GM10266 (cell line): Measurements from ENCODE around the gene PLCZ1.
"Not testable (repeated sequence)": the region's sequence is repeated elsewhere in the genome, so short reads cannot be mapped to it uniquely, and the experiment has no call there.

Experiments
- DNase-seq: peaks from one replicate; pipeline ENCODE4 v3.0.0; 2012; ENCODE audit errors: extremely low spot score
- TF ChIP-seq, protein P1 (sequence below): IDR thresholded peaks from 2 replicates; pipeline ENCODE4 v1.5.1; 2012; ENCODE audit warnings: mild to moderate bottlenecking, low read depth; ENCODE audit not compliant: control insufficient read depth, insufficient read depth; ENCODE audit errors: missing control alignments

The PLCZ1 gene

DNA sequence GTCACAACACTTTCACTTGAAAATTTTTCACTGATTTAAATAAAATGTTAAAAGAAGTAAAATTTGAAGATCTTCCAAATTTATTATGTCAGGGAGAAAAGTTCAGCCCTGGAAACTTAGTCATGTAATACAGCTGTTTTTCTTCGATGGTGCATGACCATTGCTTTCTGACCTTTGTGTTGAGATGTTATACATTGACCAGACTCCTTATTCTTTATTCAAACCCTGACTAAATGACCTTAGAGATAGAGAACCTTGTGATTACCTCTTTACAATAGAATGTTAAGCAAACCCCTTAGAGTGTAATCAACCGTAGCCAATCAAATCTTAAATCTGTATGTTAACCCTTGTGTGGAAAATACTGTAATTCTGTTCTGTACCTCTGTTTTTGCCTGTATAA, 34.5 kb downstream of the PLCZ1 start:
- DNase-seq: no peak
- TF ChIP-seq, protein P1, sequence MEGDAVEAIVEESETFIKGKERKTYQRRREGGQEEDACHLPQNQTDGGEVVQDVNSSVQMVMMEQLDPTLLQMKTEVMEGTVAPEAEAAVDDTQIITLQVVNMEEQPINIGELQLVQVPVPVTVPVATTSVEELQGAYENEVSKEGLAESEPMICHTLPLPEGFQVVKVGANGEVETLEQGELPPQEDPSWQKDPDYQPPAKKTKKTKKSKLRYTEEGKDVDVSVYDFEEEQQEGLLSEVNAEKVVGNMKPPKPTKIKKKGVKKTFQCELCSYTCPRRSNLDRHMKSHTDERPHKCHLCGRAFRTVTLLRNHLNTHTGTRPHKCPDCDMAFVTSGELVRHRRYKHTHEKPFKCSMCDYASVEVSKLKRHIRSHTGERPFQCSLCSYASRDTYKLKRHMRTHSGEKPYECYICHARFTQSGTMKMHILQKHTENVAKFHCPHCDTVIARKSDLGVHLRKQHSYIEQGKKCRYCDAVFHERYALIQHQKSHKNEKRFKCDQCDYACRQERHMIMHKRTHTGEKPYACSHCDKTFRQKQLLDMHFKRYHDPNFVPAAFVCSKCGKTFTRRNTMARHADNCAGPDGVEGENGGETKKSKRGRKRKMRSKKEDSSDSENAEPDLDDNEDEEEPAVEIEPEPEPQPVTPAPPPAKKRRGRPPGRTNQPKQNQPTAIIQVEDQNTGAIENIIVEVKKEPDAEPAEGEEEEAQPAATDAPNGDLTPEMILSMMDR: no peak

DNA sequence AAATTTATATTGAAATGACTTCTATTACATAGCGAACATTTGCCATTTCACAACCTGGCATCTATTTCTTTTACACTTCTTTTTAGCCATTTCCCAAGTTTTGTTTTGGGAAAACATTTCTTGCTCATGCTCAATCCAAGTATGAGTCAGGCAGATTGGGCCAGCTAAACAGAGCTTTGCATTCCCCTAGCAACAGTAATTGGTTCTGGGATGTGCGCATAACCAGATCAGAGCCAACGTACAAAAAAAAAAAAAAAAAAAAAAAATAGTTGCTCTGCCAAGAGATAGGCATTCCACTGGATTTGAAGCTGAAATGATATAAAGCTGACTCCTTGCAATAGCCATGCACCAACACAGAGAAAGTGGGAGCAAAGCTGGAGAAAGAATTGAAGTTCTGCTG, 37.5 kb downstream of the PLCZ1 start:
- TF ChIP-seq, protein P1: no peak

DNA sequence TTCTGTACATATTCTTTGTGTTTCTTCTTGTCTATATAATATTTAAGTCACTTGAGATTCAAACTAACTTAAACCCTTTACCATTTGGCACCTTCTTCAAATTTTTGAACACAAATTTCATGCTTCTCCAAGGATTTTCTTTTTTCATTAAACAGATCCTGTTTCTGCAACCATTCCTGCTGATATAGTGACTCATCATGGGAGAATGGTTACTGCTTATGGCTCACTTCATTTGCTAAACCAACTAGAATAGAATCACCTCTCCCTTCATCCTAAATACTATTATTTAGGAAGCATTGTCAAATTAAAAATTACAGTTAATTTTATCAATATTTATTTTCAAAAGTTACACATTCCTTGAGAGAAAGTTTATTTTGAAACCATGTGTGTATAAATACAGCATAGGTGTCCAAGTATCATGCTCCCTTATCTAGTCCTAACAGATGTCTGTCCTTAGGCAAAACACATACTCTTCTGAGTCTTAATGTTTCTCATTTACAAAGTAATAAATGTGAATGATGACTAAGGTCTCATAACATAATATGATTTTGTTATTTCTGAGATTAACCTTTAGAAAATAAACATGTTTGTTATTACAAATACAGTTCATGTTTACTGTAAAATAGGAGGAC, 40.7 kb downstream of the PLCZ1 start:
- TF ChIP-seq, protein P1: no peak
- DNase-seq: no peak

More for the DNA sequence above, 37.5 kb downstream of the PLCZ1 start:
- DNase-seq: no peak

DNA sequence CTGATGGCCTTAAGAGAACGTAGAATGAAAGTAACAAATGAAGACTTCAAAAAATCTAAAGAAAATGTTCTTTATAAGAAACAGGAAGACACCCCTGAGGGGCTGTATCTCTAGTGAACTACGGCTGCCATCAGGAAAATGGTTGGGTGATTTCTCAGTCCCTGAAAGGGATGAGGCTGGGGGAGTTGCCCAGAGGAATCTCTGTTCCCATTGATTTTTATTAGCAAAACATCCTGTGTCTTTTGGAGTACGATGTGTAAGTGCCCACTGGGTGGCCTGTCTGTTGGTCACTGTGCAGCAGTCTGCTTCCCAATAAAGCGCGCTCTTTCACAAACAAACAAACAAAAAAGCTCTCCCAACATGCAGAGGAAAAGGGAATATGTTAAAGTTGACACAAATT, 43.8 kb downstream of the PLCZ1 start:
- DNase-seq: not testable (repeated sequence)

DNA sequence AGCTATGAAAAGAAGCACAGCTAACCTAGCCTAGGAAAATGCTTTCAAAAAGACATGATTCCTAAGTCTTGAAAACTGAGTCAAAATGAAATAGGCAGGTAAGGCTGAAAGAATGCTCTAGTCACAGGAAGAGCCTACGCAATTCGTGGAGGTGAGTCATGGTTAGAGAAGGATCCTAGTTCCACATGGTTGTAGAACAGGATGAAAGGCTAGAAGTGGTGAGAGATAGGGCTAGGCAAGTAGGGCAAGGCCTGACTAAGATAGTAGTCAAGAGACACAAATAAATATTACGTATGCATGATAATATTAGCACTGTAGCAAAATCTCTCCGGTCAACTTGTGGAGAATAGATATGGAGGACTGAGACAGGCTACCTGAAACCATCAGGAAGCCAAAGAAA, 47.2 kb downstream of the PLCZ1 start:
- TF ChIP-seq, protein P1: no peak
- DNase-seq: no peak

DNA sequence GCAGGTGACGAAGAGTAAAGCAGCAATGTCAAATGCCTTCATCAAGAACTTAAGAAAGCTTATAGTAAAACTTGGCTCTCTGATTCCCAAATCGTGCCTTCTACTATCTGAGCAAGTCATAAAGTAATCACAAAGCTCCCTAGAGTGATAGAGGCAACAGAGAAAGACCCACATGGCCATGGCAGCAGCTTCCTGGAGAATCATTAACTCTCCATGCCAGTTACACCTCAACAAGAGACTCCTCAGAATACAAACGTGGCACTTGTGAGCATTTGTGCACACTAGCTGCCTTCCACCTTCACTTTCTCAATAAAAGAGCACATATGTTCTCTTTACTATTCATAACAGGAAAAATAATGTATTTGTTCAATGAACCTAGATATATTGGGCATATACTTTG, 48.0 kb downstream of the PLCZ1 start:
- no peak for DNase-seq
- TF ChIP-seq, protein P1: no peak

DNA sequence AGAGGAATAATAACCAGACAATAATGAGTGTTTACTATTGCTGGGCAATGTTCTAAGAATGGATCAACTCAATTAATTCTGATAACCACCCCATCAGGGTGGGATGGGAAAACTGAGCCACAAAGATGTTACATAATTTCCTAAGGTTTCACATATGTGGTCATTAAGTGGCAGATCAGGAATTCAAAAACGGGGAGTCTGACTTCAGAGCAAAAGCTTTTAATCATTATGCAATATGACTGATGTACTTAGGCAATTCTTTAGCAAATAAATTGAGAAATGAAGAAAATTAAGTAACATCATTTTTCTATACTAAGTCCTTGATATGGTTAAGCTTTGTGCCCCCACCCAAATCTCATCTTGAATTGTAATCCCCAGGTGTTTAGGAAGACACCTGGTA, 53.4 kb downstream of the PLCZ1 start:
- TF ChIP-seq, protein P1: no peak
- DNase-seq: no peak

DNA sequence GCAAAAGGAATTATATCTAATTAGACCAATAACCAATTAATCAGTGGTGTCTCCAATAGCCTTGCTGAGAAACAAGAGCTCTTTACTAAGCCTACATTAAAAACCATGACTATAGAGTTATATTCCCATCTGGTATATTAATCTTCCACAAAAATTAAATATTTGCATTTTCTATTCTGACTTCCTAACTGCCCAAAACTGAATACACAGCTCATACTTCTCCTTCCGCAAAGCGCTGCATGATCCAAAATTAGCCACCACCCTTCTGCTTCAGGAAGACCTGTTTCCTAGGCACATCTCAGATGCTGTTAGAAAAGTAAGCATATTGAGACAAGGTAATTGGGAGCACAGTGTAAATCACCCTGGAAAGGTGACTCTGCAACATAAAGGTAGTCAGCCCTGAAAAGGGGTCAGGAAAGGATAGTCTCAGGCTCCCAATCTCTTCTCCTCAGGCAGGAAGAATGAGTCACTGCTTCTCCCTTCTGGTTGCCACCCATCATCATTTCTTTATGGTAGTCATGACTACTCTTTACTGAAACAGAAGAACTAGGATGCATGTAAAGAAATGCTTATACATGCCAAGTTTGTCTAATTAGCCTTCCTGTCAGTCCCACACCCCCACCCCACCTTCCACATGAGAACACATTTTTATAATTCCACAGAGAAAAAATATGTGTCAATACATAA, 54.3 kb downstream of the PLCZ1 start:
- no peak for DNase-seq
- TF ChIP-seq, protein P1: no peak
